ENCODE measurements around the gene TPRX1.
A peak's percentile ranks its signal among the peaks of the same experiment; 100 is the strongest.
"Not testable (repeated sequence)": the region's sequence is repeated elsewhere in the genome, so short reads cannot be mapped to it uniquely, and the experiment has no call there.

TPRX1 gene

DNA sequence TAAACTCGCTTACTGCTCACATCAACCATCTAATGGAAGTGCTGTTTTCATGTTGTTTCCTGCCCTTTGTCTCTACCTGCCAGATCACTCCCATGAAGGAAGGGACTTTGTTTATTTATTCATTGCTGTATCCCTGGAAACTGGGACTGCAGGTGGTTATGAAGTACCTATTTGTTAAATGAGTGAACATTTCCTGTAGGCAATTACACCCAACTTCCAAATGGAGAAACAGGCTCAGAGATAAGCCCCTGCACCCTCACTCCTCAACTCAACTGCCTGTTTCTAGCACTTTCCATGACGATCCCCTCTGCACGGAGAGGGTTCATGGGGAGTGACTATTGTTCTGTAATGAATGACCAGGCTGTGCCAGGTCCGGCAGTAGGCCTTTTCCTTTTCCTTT lies 27.8 kb downstream of the TPRX1 start:
- Histone ChIP-seq H3K4me3 (ENCODE audit: insufficient read depth in 1 of 2, low read depth in 1 of 2, low read length in 2 of 2) (no peak overlapping the region), H2BK5ac (ENCODE audit: low read depth, low read length, poor library complexity, severe bottlenecking) (no peak overlapping the region), H3K14ac (ENCODE audit: low read length in 2 of 2) (no peak overlapping the region), H3K27me3 (ENCODE audit: control insufficient read depth in 1 of 2, insufficient read depth in 1 of 2, low read length in 2 of 2) (no peaks in the 10 kb centered on the region), H2BK12ac (ENCODE audit: low read length in 2 of 2) (no peak overlapping the region), H3K36me3 (ENCODE audit: control insufficient read depth in 1 of 2, insufficient read depth in 2 of 2, low read depth in 1 of 2, low read length in 2 of 2) (peaks cover 9 to 14% of the 10 kb centered on the region in 2 experiments), H2BK120ac (ENCODE audit: low read depth, low read length) (no peak overlapping the region), H3K4ac (ENCODE audit: low read depth in 1 of 2, low read length in 2 of 2) (no peak overlapping the region), H2BK15ac (ENCODE audit: low read depth, poor library complexity, severe bottlenecking) (no peak overlapping the region), H2AFZ (ENCODE audit: low read depth, low read length) (no peak overlapping the region), H3K23ac (ENCODE audit: low read length in 2 of 2) (no peak overlapping the region), H2AK5ac (ENCODE audit: low read length, severe bottlenecking) (no peak overlapping the region), H3K27ac (ENCODE audit: low read length, poor library complexity, severe bottlenecking) (no peak overlapping the region), H3K4me2 (ENCODE audit: low read length, poor library complexity, severe bottlenecking) (no peak overlapping the region), H4K8ac (ENCODE audit: low read length) (no peak overlapping the region), H3K9ac (ENCODE audit: low read length) (no peak overlapping the region), H3K4me1 (ENCODE audit: control insufficient read depth, insufficient read depth, low read depth, low read length) (peaks cover 22% of the 10 kb centered on the region), H3K79me1 (replicated peaks; ENCODE audit: low read length, poor library complexity, severe bottlenecking) (peaks cover 19% of the 10 kb centered on the region), H4K91ac (ENCODE audit: low read length) (no peak overlapping the region), H3K9me3 (ENCODE audit: control insufficient read depth, low read length) (no peaks in the 10 kb centered on the region), H3K18ac (ENCODE audit: low read depth in 1 of 2, low read length in 2 of 2) (no peak overlapping the region)
- DNase-seq: peak; percentile 36
- 73% methylated on average over 4 of the region's 4 CpGs for WGBS

- not testable (repeated sequence) for H4K8ac ChIP-seq (ENCODE audit: low read length); DNase-seq; H3K36me3 ChIP-seq (ENCODE audit: control insufficient read depth in 1 of 2, insufficient read depth in 2 of 2, low read depth in 1 of 2, low read length in 2 of 2); H2BK120ac ChIP-seq (ENCODE audit: low read depth, low read length); H3K9ac ChIP-seq (ENCODE audit: low read length); H3K4me2 ChIP-seq (ENCODE audit: low read length, poor library complexity, severe bottlenecking); H3K14ac ChIP-seq (ENCODE audit: low read length in 2 of 2); H3K4ac ChIP-seq (ENCODE audit: low read depth in 1 of 2, low read length in 2 of 2); H3K23ac ChIP-seq (ENCODE audit: low read length in 2 of 2); H2BK5ac ChIP-seq (ENCODE audit: low read depth, low read length, poor library complexity, severe bottlenecking); H3K27ac ChIP-seq (ENCODE audit: low read length, poor library complexity, severe bottlenecking); H2AK5ac ChIP-seq (ENCODE audit: low read length, severe bottlenecking); H3K4me3 ChIP-seq (ENCODE audit: insufficient read depth in 1 of 2, low read depth in 1 of 2, low read length in 2 of 2); H3K4me1 ChIP-seq (ENCODE audit: control insufficient read depth, insufficient read depth, low read depth, low read length); H3K18ac ChIP-seq (ENCODE audit: low read depth in 1 of 2, low read length in 2 of 2); H3K9me3 ChIP-seq (ENCODE audit: control insufficient read depth, low read length); H3K27me3 ChIP-seq (ENCODE audit: control insufficient read depth in 1 of 2, insufficient read depth in 1 of 2, low read length in 2 of 2); H2AFZ ChIP-seq (ENCODE audit: low read depth, low read length); H4K91ac ChIP-seq (ENCODE audit: low read length); H3K79me1 ChIP-seq (replicated peaks; ENCODE audit: low read length, poor library complexity, severe bottlenecking); H2BK15ac ChIP-seq (ENCODE audit: low read depth, poor library complexity, severe bottlenecking); H2BK12ac ChIP-seq (ENCODE audit: low read length in 2 of 2)
- 78% methylated on average over 5 of the region's 6 CpGs for WGBS
Observed at GRCh38 chr19:47771291-47771690, 33.1 kb downstream of the TPRX1 start.

- no peak overlapping the region for H3K27ac ChIP-seq (ENCODE audit: low read length, poor library complexity, severe bottlenecking)
- no peak overlapping the region for H3K9ac ChIP-seq (ENCODE audit: low read length)
- H3K27me3 ChIP-seq (ENCODE audit: control insufficient read depth in 1 of 2, insufficient read depth in 1 of 2, low read length in 2 of 2): peaks cover 0 to 5% of the 10 kb centered on the region in 2 experiments
- H4K91ac ChIP-seq (ENCODE audit: low read length): no peak overlapping the region
- no peak overlapping the region for H2BK5ac ChIP-seq (ENCODE audit: low read depth, low read length, poor library complexity, severe bottlenecking)
- no peak overlapping the region for H3K4ac ChIP-seq (ENCODE audit: low read depth in 1 of 2, low read length in 2 of 2)
- no peak overlapping the region for H3K4me2 ChIP-seq (ENCODE audit: low read length, poor library complexity, severe bottlenecking)
- H2BK15ac ChIP-seq (ENCODE audit: low read depth, poor library complexity, severe bottlenecking): no peak overlapping the region
- WGBS: 81% methylated on average over 3 of the region's 3 CpGs
- H3K18ac ChIP-seq (ENCODE audit: low read depth in 1 of 2, low read length in 2 of 2): no peak overlapping the region
- no peak overlapping the region for H3K14ac ChIP-seq (ENCODE audit: low read length in 2 of 2)
- H2BK12ac ChIP-seq (ENCODE audit: low read length in 2 of 2): no peak overlapping the region
- H4K8ac ChIP-seq (ENCODE audit: low read length): no peak overlapping the region
- no peak overlapping the region for H2AK5ac ChIP-seq (ENCODE audit: low read length, severe bottlenecking)
- peaks cover 5% of the 10 kb centered on the region for H3K4me1 ChIP-seq (ENCODE audit: control insufficient read depth, insufficient read depth, low read depth, low read length)
- H2AFZ ChIP-seq (ENCODE audit: low read depth, low read length): no peak overlapping the region
- no peak overlapping the region for H3K23ac ChIP-seq (ENCODE audit: low read length in 2 of 2)
- DNase-seq: no peak
- H3K79me1 ChIP-seq (replicated peaks; ENCODE audit: low read length, poor library complexity, severe bottlenecking): no peaks in the 10 kb centered on the region
- H3K9me3 ChIP-seq (ENCODE audit: control insufficient read depth, low read length): no peaks in the 10 kb centered on the region
- H3K36me3 ChIP-seq (ENCODE audit: control insufficient read depth in 1 of 2, insufficient read depth in 2 of 2, low read depth in 1 of 2, low read length in 2 of 2): no peaks in the 10 kb centered on the region
- H3K4me3 ChIP-seq (ENCODE audit: insufficient read depth in 1 of 2, low read depth in 1 of 2, low read length in 2 of 2): no peak overlapping the region
- no peak overlapping the region for H2BK120ac ChIP-seq (ENCODE audit: low read depth, low read length)
Observed at GRCh38 chr19:47769534-47769933, 34.8 kb downstream of the TPRX1 start.

DNA sequence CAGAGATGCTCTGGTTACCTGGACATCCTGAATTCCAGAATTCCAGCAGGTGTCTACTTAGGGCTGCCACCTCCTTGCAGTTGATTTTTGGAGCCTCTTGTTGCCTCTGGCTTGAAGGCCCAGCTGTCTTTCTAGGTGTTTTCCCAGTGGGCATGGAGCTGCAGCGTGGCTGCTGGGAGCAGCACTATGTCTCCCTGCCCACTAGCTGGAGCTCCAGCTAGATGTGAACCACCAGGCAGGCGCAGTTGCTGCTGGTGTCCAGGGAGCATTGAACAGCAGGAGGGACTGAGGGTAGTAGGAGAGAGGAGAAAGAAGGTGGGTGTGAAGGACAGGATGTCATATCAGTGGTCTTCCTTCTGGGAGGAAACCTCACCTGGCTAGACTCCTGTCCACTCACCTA lies 35.7 kb downstream of the TPRX1 start:
- Histone ChIP-seq H3K27me3 (ENCODE audit: control insufficient read depth in 1 of 2, insufficient read depth in 1 of 2, low read length in 2 of 2) (peaks cover 0 to 5% of the 10 kb centered on the region in 2 experiments), H3K36me3 (ENCODE audit: control insufficient read depth in 1 of 2, insufficient read depth in 2 of 2, low read depth in 1 of 2, low read length in 2 of 2) (no peaks in the 10 kb centered on the region), H2BK15ac (ENCODE audit: low read depth, poor library complexity, severe bottlenecking) (no peak overlapping the region), H3K4me1 (ENCODE audit: control insufficient read depth, insufficient read depth, low read depth, low read length) (peaks cover 5% of the 10 kb centered on the region), H3K18ac (ENCODE audit: low read depth in 1 of 2, low read length in 2 of 2) (no peak overlapping the region), H3K9me3 (ENCODE audit: control insufficient read depth, low read length) (no peaks in the 10 kb centered on the region), H2AFZ (ENCODE audit: low read depth, low read length) (no peak overlapping the region), H3K4me2 (ENCODE audit: low read length, poor library complexity, severe bottlenecking) (no peak overlapping the region), H3K4ac (ENCODE audit: low read depth in 1 of 2, low read length in 2 of 2) (no peak overlapping the region), H2BK12ac (ENCODE audit: low read length in 2 of 2) (no peak overlapping the region), H3K79me1 (replicated peaks; ENCODE audit: low read length, poor library complexity, severe bottlenecking) (no peaks in the 10 kb centered on the region), H2BK120ac (ENCODE audit: low read depth, low read length) (no peak overlapping the region), H4K91ac (ENCODE audit: low read length) (no peak overlapping the region), H3K14ac (ENCODE audit: low read length in 2 of 2) (no peak overlapping the region), H2AK5ac (ENCODE audit: low read length, severe bottlenecking) (no peak overlapping the region), H3K27ac (ENCODE audit: low read length, poor library complexity, severe bottlenecking) (no peak overlapping the region), H3K9ac (ENCODE audit: low read length) (no peak overlapping the region), H3K23ac (ENCODE audit: low read length in 2 of 2) (no peak overlapping the region), H2BK5ac (ENCODE audit: low read depth, low read length, poor library complexity, severe bottlenecking) (no peak overlapping the region), H3K4me3 (ENCODE audit: insufficient read depth in 1 of 2, low read depth in 1 of 2, low read length in 2 of 2) (no peak overlapping the region), H4K8ac (ENCODE audit: low read length) (no peak overlapping the region)
- no peak for DNase-seq
- WGBS: 83% methylated on average over 2 of the region's 2 CpGs
